NB4 (cell line): ENCODE results near the gene TUBB2B.
"Not testable (repeated sequence)": the region's sequence is repeated elsewhere in the genome, so short reads cannot be mapped to it uniquely, and the experiment has no call there.

ENCODE experiments used
- DNase-seq: peaks from one replicate; pipeline ENCODE4 v3.0.0; 2010; ENCODE audit warnings: low read depth
- H3K4me3 ChIP-seq: one replicate; pipeline ENCODE4 v1.5.1; 2011; ENCODE audit warnings: mild to moderate bottlenecking, low read depth, low read length, moderate library complexity
- CTCF ChIP-seq: IDR thresholded peaks from one replicate; pipeline ENCODE4 v1.5.1; 2012; ENCODE audit warnings: low read depth, low read length
- MAX ChIP-seq: IDR thresholded peaks from 2 replicates; pipeline ENCODE4 v1.6.1; 2011; ENCODE audit warnings: low read depth, low read length
- MYC ChIP-seq: IDR thresholded peaks from 2 replicates; pipeline ENCODE4 v1.6.1; 2011; ENCODE audit warnings: low read depth, low read length
- POLR2A ChIP-seq: IDR thresholded peaks from 2 replicates; pipeline ENCODE4 v1.6.1; 2011; ENCODE audit warnings: mild to moderate bottlenecking; ENCODE audit not compliant: insufficient read length; ENCODE audit errors: extremely low read depth

Gene TUBB2B

GRCh38 chr6:3199382-3199781 lies 28.1 kb downstream of the TUBB2B start:
- DNase-seq, result no peak
- TF ChIP-seq MYC, result no peak
- TF ChIP-seq CTCF, result no peak
- no peak for TF ChIP-seq POLR2A
- no peak for TF ChIP-seq MAX
- no peak overlapping the region for H3K4me3 ChIP-seq

- not testable (repeated sequence) for H3K4me3 ChIP-seq, DNase-seq
Measured at GRCh38 chr6:3197734-3198133, 29.7 kb downstream of the TUBB2B start.

- H3K4me3 ChIP-seq, result no peak overlapping the region
- DNase-seq, result no peak
- TF ChIP-seq POLR2A, result no peak
- no peak for TF ChIP-seq MYC
- no peak for TF ChIP-seq CTCF
- TF ChIP-seq MAX, result no peak
Measured at GRCh38 chr6:3196770-3197169, 30.7 kb downstream of the TUBB2B start.

- no peak overlapping the region for H3K4me3 ChIP-seq
- no peak for TF ChIP-seq CTCF
- TF ChIP-seq MYC, result no peak
- TF ChIP-seq MAX, result no peak
- no peak for TF ChIP-seq POLR2A
- peak; percentile 40 for DNase-seq
Measured at GRCh38 chr6:3195695-3196497, 31.6 kb downstream of the TUBB2B start.

- no peak overlapping the region for H3K4me3 ChIP-seq
Measured at GRCh38 chr6:3195420-3195694, 32.1 kb downstream of the TUBB2B start.

More at GRCh38 chr6:3195420-3195694, 32.1 kb downstream of the TUBB2B start:
- TF ChIP-seq CTCF, result no peak
- no peak for TF ChIP-seq POLR2A
- TF ChIP-seq MYC, result no peak
- no peak for TF ChIP-seq MAX
- no peak for DNase-seq
